WTC11 (cell line): ENCODE measurements around the gene PLXNC1.

Experiments used
- CTCF ChIP-seq: fragments of 200-600 bp; IDR thresholded peaks from 2 replicates; pipeline ENCODE4 v1.8.0; 2022; ENCODE audit warnings: antibody characterized with exemption
- E2F5 ChIP-seq: sonication (generic); formaldehyde crosslinking; IDR thresholded peaks from 2 replicates; pipeline ENCODE4 v1.8.1; 2022; ENCODE audit warnings: mild to moderate bottlenecking, moderate library complexity, missing genetic modification reagents
- FOXJ3 ChIP-seq: sonication (generic); formaldehyde crosslinking; IDR thresholded peaks from 2 replicates; pipeline ENCODE4 v1.9.0; 2021; ENCODE audit warnings: missing genetic modification reagents, mild to moderate bottlenecking, borderline replicate concordance
- MAX ChIP-seq: sonication (generic); formaldehyde crosslinking; IDR thresholded peaks from 2 replicates; pipeline ENCODE4 v1.8.0; 2022; ENCODE audit warnings: mild to moderate bottlenecking, missing genetic modification reagents
- TCF7 ChIP-seq: sonication (generic); formaldehyde crosslinking; IDR thresholded peaks from 2 replicates; pipeline ENCODE4 v1.8.0; 2022; ENCODE audit warnings: mild to moderate bottlenecking, low read depth, missing genetic modification reagents, moderate library complexity
- USF2 ChIP-seq: sonication (generic); formaldehyde crosslinking; IDR thresholded peaks from 2 replicates; pipeline ENCODE4 v1.8.1; 2023; ENCODE audit warnings: mild to moderate bottlenecking, missing genetic modification reagents, moderate library complexity

GRCh38 chr12:94322346-94322745 is 174.0 kb downstream of the PLXNC1 start:
- no peak for TF ChIP-seq CTCF
- TF ChIP-seq USF2 (CRISPR knock-in tag): no peak
- no peak for TF ChIP-seq MAX (CRISPR knock-in tag)
- TF ChIP-seq E2F5: no peak
- TF ChIP-seq TCF7: no peak
- TF ChIP-seq FOXJ3 (CRISPR knock-in tag): no peak
